GM11168 (cell line): ENCODE results near the gene CBLN1.
"Not testable (repeated sequence)": the region's sequence is repeated elsewhere in the genome, so short reads cannot be mapped to it uniquely, and the experiment has no call there.

ENCODE experiments used
- in situ Hi-C: fragments of 300-500 bp; cut with MboI; formaldehyde crosslinking; loops from one replicate; pipeline ENCODE4 v1.12.0; 2022; ENCODE audit warnings: low sequenced_read_pairs; ENCODE audit not compliant: unreplicated experiment

Gene CBLN1

DNA sequence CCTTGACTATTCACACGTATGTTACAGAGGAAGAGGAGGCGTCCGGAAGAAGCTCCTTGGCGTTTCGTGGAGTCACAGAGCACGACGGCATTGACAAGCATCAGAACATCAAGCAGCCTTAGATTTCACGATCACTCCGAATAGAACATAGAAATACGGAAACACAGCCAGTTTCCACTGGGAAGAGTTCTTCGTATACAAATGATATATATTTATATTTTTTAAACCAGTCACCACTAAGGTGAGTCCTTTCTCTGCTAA, 3.1 kb downstream of the CBLN1 start:
- in situ Hi-C loops, result no loop called here

DNA sequence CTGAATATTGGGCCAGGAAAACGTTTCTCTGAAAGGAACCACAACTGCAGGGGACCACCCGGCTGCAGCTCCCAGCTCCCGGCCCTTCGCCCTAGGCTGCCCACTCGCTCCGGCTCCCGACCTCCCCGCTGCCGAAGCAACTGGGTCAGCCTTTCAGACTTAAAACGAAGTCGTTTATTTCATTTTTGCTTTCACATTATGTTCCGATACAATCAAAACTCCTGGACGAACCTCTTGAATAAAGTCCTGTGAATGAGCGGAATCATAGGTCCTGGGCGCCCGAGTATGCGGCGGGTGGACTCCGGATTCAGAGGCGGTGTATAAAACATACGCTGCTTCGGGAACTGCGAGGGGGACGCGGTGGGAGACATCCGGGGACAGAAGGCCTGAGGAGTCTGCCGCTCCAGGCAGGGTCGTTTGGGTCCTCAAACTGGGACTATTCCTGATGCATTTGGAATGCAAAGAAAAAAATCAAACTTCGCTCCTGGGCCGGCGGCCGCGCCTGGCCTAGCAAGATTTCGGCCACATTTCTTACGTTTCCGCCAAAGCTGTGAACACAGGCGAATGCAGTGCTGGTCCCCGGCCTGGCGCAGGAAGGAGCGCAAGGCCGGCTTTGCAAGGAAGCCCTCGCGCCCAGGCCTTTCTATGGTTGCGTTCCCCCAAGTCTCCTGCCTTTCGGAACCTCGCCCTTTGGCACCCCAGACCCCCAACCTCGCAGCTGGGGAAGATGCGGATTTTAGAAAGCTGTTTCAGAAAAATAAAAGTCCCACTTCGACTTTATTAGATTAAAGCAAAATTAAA, 3.7 kb downstream of the CBLN1 start:
- in situ Hi-C loops, result no loop called here

DNA sequence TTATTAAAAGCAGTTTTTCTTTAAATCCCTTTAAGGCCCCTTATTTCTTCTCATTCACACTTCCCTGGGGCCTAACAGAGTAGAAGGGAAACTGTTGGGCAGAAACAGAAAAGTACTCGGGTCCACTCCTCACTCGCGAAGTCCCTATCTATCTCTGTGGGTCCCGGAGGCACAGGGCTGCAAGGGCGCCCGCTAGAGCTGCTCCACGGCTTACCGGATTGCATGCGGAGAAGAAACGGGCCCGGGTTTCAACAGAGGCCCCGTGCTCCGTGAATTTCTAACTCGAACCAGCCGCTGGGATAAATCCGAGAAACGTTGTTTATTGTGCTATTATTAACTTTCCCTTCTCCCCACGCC, 4.3 kb downstream of the CBLN1 start:
- in situ Hi-C loops, result no loop called here

- in situ Hi-C loops, result no loop called here
These were observed 4.8 kb downstream of the CBLN1 start for GRCh38 chr16:49276646-49277385.

- in situ Hi-C loops, result no loop called here
These were observed 5.8 kb downstream of the CBLN1 start for GRCh38 chr16:49275870-49276269.

GRCh38 chr16:49275050-49275730, 6.4 kb downstream of the CBLN1 start:
- in situ Hi-C loops, result no loop called here

GRCh38 chr16:49274591-49274990, 7.0 kb downstream of the CBLN1 start:
- in situ Hi-C loops, result no loop called here

DNA sequence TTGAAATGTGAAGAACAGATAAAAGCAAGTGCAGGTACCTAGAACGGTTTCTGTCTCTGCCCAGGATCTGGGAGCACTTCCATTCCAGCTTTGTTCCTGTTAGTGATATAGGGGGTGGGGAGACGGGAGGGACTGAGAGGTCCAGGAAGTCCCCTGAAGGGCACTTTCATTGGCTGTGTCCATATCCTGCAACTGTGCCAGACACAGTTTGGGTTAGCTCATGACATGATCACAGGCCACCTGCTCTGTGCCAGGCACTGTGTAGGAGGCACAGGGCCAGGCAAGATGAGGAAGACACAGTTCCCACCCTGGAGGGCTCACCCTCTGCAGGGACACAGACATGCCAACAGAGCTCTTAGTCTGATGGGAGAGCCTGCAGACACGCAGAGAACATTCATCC, 7.9 kb downstream of the CBLN1 start:
- in situ Hi-C loops, result no loop called here

DNA sequence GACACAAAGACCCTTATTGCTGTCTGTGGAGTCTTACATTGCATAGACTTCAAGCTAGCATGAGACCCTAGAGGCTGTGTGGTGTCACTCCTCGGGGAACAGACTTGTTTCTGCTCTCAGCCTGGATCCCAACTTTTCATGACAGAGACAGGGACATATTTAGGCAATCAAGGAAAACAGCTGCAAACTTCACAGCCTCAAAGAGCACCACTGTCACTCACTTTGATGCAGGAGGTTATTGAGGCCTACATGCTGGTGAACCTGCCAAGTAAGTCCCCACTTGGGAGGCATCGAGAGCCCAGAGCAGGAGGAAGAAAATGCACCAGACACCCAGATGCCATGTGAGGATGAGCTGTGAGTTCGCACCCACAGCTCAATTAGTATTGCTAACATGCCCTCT, 10.3 kb downstream of the CBLN1 start:
- in situ Hi-C loops, result no loop called here

DNA sequence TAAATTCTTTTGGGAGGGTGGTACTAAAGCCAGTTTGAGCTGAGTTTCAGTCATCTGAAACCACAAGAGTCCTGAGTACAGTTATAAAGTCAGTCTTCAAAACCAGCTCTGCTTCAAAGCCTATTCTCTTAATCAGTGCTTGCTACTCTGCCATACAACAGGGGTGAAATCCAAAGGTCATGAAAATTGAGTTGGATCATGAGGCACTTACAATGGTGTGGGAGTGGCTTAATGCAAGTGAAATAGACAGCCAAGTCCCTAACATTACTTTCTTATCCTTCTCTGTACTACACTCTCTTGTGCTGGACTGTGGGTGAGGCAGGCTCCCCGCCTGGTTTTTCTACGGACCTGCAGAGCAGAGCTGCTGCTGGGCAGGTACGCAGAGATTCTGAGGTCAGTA, 12.4 kb downstream of the CBLN1 start:
- in situ Hi-C loops, result no loop called here

DNA sequence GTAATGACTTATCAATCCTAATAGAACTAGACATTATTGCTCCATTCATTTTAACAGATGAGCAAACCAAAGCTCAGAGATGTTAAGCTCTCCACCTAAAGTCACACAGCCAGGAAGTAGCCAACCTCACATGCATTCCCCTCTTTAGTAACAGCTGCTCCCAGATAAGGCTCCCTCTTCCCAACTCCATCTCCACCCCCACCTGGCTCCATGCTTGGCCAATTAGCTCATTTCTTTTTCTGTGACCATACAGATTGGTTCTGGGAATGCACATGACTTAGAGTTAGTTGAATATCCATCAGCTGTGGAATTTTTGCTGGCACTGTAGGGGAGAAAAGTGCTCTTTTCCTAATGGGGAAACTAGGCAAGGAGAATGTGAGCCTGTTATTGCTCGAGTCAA, 13.0 kb downstream of the CBLN1 start:
- in situ Hi-C loops, result no loop called here

- in situ Hi-C loops, result no loop called here
These were observed 19.1 kb downstream of the CBLN1 start for GRCh38 chr16:49262501-49262900.

DNA sequence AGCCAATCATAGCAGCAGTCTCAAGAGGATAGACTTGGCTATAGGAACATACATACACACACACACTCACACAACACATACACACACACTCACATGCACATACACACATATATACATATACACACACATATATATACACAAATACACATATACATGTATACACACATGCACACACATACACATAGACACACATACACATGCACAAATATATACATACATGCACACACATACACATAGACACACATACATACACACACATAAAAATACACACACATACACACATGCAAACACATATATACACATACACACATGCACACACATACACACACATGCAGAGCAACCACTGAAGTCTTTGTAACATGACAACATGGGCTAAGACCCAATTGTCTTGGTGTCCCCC, 19.7 kb downstream of the CBLN1 start:
- in situ Hi-C loops, result no loop called here

GRCh38 chr16:49260956-49261530, 20.6 kb downstream of the CBLN1 start:
- in situ Hi-C loops, result no loop called here

DNA sequence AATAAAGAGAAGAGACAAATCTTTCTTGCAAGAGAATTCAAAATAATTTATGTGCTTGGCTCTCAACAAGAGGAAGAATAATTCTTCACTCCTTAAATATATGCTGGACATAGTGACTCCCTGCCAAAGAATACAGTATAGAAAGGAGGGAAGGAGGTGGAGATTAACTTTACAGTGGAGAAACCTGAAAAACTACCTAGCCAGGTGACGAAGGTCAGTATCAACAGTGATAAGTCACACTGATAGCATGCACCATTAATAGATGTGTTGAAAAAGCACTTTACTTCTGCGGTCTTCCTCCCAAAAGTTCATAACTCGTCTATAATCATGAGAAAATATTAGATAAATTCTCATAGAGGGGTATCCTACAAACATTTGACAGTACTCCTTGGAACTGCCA, 21.4 kb downstream of the CBLN1 start:
- in situ Hi-C loops, result no loop called here

- in situ Hi-C loops, result no loop called here
These were observed 22.3 kb downstream of the CBLN1 start for GRCh38 chr16:49259330-49259729.

DNA sequence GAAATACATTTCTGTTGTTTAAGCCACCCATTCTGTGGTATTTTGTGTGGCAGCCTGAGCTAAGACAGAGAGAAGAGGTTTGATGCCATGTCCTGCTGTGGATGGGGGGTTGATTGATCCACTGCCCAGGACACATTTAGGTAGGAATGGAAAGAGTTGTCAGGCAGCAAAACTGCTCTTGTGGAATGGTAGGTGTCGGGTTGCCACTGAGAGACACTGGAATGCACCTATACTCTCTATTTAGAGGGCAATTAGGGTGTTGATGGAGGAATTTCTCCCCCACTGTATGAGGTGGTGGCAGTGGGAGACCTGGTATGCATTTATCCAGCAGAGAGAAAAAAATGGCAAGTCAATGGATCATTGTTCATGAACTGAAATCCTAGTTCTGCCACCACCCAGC, 30.9 kb downstream of the CBLN1 start:
- in situ Hi-C loops, result no loop called here

GRCh38 chr16:49248227-49248626, 33.4 kb downstream of the CBLN1 start:
- in situ Hi-C loops, result no loop called here

DNA sequence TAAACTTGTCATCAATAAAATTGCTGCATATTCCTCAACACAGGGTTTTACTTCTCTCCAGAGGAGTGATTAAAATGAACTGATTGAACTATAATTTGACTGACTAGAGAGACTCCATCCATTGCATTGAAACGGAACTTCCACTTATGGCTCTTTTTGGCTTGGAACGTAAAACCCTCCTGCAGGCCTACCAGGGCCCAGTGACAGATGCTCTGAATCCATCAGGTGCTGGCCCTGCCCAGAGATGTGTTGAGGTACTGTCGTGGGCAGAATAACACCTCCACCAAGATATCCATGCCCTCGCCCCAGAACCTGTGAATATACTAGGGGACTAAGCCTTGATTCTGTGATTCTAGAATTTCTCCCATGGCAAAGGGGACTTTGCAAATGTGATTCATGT, 45.4 kb downstream of the CBLN1 start:
- in situ Hi-C loops, result no loop called here

DNA sequence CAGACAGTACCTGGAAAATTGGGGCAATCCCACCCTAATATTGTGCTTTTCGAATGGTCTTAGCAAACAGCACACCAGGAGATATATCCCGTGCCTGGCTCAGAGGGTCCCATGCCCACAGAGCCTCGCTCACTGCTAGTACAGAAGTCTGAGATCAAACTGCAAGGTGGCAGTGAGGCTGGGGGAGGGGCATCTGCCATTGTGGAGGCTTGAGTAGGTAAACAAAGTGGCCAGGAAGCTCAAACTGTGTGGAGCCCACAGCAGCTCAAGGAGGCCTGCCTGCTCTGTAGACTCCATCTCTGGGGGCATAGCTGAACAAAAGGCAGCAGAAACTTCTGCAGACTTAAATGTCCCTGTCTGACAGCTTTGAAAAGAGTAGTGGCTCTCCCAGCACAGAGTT, 53.3 kb downstream of the CBLN1 start:
- in situ Hi-C loops, result not testable (repeated sequence)
